NT2/D1 (cell line): ENCODE data around the gene RPN1.

ENCODE experiments used
- DNase-seq: peaks from one replicate; pipeline ENCODE4 v3.0.0-alpha.2; 2011; ENCODE audit warnings: low read depth, low spot score
- H3K27me3 ChIP-seq: 2 replicates; pipeline ENCODE4 v1.6.0; 2011; ENCODE audit warnings: mild to moderate bottlenecking; ENCODE audit not compliant: insufficient read length, insufficient read depth
- H3K36me3 ChIP-seq: 2 replicates; pipeline ENCODE4 v1.6.1; 2011; ENCODE audit warnings: mild to moderate bottlenecking, low read length, mixed read lengths; ENCODE audit not compliant: insufficient read depth, insufficient read length
- H3K4me1 ChIP-seq: 2 replicates; pipeline ENCODE4 v1.5.1; 2011; ENCODE audit not compliant: insufficient read depth, insufficient read length
- H3K4me3 ChIP-seq: 2 replicates; pipeline ENCODE4 v1.5.1; 2011; ENCODE audit warnings: low read depth; ENCODE audit not compliant: insufficient read length
- H3K9ac ChIP-seq: 2 replicates; pipeline ENCODE4 v1.6.0; 2011; ENCODE audit warnings: low read depth; ENCODE audit not compliant: insufficient read length
- H3K9me3 ChIP-seq: 2 replicates; pipeline ENCODE4 v1.5.1; 2011; ENCODE audit warnings: mild to moderate bottlenecking, low read length; ENCODE audit not compliant: insufficient read depth
- SUZ12 ChIP-seq: IDR thresholded peaks from 2 replicates; pipeline ENCODE4 v1.6.1; 2011; ENCODE audit not compliant: insufficient read length, insufficient read depth; ENCODE audit errors: extremely low read depth
- YY1 ChIP-seq: IDR thresholded peaks from 2 replicates; pipeline ENCODE4 v1.6.1; 2011; ENCODE audit not compliant: insufficient read length, insufficient read depth
- ZNF274 ChIP-seq: IDR thresholded peaks from 2 replicates; pipeline ENCODE4 v1.6.1; 2011; ENCODE audit warnings: mild to moderate bottlenecking, low read depth, low read length

RPN1 gene

DNA sequence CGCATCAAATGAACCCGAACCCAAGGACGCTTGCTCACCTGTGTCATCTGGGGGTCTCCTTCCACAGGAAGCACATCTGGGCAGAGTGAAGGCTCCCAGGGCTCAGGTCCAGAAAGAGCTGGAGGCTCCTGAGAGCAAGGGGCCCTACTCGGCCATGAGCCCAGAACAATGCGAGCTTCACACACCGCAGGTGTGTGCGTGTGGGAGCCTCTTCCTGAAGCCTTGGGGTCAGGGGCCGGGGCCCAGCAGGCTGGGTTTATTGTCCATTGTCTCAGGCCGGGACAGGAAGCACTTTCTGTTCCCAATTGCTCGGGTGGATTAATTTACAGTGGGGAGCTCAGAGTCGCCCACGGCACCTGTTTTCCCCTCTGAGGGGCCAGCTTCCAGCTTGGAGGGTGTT, 74.8 kb downstream of the RPN1 start:
- H3K27me3 ChIP-seq = peaks cover 8% of the 10 kb centered on the region
- H3K9me3 ChIP-seq = peaks cover 13% of the 10 kb centered on the region
- peaks cover 19% of the 10 kb centered on the region for H3K4me1 ChIP-seq
- no peak overlapping the region for H3K9ac ChIP-seq
- H3K36me3 ChIP-seq = no peaks in the 10 kb centered on the region
- no peak overlapping the region for H3K4me3 ChIP-seq
- TF ChIP-seq ZNF274 (no peak), SUZ12 (no peak), YY1 (no peak)
- DNase-seq = no peak

DNA sequence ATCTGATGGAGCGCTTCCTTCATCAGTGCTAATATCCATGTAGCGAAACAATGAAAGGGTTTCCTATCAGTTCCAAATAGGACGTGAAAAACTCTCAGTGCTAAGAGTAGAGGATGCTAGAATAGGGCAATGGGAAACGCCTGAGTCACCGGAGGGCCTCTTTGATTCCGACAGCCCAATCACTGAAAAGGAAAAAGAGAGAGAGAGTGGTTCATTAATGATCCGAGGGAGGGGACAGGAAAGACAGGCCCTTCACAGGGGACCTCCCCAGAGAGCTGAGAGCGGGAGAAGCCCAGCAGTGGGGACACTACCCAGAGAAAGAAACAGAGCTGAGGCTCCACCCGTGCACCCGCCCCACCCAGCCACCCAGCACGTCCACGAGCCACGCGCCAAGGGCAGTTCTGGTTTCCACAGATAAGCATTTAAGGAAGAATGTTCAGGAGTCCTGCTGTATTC, 76.9 kb downstream of the RPN1 start:
- H3K4me3 ChIP-seq = no peak overlapping the region
- TF ChIP-seq SUZ12 (no peak), YY1 (no peak), ZNF274 (no peak)
- peaks cover 22% of the 10 kb centered on the region for H3K4me1 ChIP-seq
- peaks cover 8% of the 10 kb centered on the region for H3K27me3 ChIP-seq
- H3K9ac ChIP-seq = no peak overlapping the region
- H3K9me3 ChIP-seq = no peaks in the 10 kb centered on the region
- DNase-seq = no peak
- no peaks in the 10 kb centered on the region for H3K36me3 ChIP-seq

DNA sequence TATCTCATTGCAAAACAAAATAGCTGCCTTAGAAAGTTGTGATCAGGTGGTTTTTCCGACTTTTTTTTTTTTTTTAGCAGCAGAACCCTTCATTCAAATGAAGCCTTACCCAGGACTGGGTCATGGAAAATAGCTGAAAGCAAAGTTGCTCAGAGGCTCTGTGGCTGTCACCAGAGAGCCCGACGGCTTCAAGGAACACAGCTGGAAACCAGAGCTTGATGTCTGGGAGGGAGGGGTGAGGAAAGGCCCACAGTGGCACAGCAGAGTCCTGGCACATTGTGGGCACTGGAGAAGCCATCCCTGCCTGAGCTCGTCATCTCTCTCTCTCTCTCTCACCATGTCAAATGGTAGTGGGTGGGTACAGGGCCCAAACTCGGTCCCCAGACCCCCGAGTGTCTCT, 77.5 kb downstream of the RPN1 start:
- H3K27me3 ChIP-seq = peaks cover 8% of the 10 kb centered on the region
- H3K9ac ChIP-seq = no peak overlapping the region
- peaks cover 19% of the 10 kb centered on the region for H3K4me1 ChIP-seq
- no peaks in the 10 kb centered on the region for H3K36me3 ChIP-seq
- no peak for TF ChIP-seq ZNF274
- no peak for TF ChIP-seq YY1
- TF ChIP-seq SUZ12 = no peak
- no peak for DNase-seq
- no peak overlapping the region for H3K4me3 ChIP-seq
- H3K9me3 ChIP-seq = no peaks in the 10 kb centered on the region

DNA sequence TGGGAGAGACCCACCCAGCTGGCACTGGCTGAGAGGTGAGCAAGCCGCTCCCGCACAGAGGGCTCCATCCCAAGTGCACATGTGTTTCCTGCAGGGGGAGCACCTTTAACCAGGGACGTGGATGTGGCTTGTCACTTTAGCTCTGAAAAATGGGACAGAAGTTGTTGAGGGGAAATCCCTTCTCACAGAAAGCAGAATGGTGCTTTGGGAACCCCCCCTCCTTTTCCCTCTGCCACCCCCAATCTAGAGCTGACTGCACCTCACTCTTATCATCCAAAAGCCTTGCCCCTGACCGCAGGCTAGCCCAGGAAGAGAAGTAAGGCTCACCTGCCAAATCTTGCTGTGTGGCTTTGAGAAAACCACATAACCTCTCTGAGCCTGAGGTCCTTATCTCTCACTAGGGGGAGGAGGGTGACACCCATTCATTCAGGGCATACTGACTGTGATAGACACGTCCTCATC, 77.9 kb downstream of the RPN1 start:
- Histone ChIP-seq H3K4me1 (peaks cover 21% of the 10 kb centered on the region), H3K36me3 (no peaks in the 10 kb centered on the region), H3K4me3 (no peak overlapping the region), H3K9me3 (no peaks in the 10 kb centered on the region), H3K27me3 (peaks cover 8% of the 10 kb centered on the region), H3K9ac (no peak overlapping the region)
- DNase-seq = no peak
- no peak for TF ChIP-seq YY1
- TF ChIP-seq ZNF274 = no peak
- TF ChIP-seq SUZ12 = no peak

DNA sequence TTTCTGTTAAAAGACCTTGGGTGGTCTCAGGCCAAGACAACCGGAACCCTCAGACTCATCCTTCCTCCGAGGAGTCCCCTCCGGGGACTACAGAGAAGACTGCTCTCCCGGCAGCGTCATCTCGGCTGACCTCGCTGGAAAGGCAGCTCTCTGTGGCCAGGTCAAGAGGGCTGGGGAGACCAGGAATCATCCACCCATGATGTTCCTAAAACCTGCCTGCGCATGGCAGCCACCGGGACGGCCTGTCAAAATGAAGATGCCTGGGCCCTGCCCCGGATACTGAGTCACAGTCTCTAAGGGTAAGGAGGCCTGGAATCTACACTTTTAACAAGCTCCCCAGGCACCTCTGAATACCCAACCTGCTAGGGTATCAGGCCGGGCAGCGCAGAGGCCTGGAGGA, 78.6 kb downstream of the RPN1 start:
- no peak overlapping the region for H3K4me3 ChIP-seq
- H3K4me1 ChIP-seq = peaks cover 27% of the 10 kb centered on the region
- no peaks in the 10 kb centered on the region for H3K36me3 ChIP-seq
- no peaks in the 10 kb centered on the region for H3K9me3 ChIP-seq
- peaks cover 11% of the 10 kb centered on the region for H3K27me3 ChIP-seq
- TF ChIP-seq SUZ12 (no peak), ZNF274 (no peak), YY1 (no peak)
- H3K9ac ChIP-seq = no peak overlapping the region
- no peak for DNase-seq
